IPS-18c (cell line): Measurements from ENCODE around the gene HOXD9.

ENCODE experiments used
- H3K4me3 ChIP-seq: 2 replicates; pipeline ENCODE4 v1.7.0; 2013; ENCODE audit warnings: low read depth, mild to moderate bottlenecking, low read length, moderate library complexity; ENCODE audit not compliant: insufficient read depth
- H3K9me3 ChIP-seq: one replicate; pipeline ENCODE4 v1.6.1; 2013; ENCODE audit warnings: mild to moderate bottlenecking, low read length, moderate library complexity; ENCODE audit not compliant: control insufficient read depth, insufficient read depth

Gene HOXD9

GRCh38 chr2:176083796-176084261, 38.7 kb upstream of the HOXD9 start, which contains the start of gene EVX2:
Gene EVX2, minus strand, starts transcription at chr2:176083962. Its CDS starts 186 bp downstream, at chr2:176083776.
- peaks cover 7% of the 10 kb centered on the region for H3K9me3 ChIP-seq
- H3K4me3 ChIP-seq, result no peak within 1 kb of the TSS

DNA sequence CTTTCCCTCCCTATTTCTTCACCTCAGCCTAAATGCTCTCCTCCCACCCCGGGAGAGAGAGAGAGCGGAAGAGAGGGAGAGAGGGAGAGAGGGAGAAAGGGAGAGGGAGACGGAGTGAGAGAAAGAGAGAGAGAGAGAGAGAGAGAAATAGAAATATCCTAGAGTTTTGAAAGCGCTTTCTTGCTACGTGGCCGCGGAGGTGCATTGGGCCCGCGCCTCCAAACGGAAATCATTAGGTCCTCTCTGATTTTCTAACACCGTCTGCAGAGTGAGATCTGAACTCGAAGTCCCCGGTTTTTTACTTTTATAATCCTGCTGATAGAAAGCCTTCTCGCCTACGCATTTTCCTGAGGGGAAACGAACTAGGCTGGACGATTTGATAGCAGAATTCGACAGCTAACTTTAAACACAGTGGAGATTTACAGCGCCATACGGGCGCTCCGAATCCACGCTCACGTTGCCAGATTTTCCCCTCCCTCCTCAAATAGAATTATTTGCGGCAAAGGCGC, 37.9 kb upstream of the HOXD9 start:
- peaks cover 5% of the 10 kb centered on the region for H3K9me3 ChIP-seq
- no peak overlapping the region for H3K4me3 ChIP-seq

GRCh38 chr2:176085120-176085788, 37.3 kb upstream of the HOXD9 start:
- no peak overlapping the region for H3K4me3 ChIP-seq
- H3K9me3 ChIP-seq, result peaks cover 4% of the 10 kb centered on the region

- Histone ChIP-seq H3K4me3 (no peak overlapping the region), H3K9me3 (peaks cover 4% of the 10 kb centered on the region)
Measured at GRCh38 chr2:176085861-176086771, 36.4 kb upstream of the HOXD9 start.

- Histone ChIP-seq H3K9me3 (peaks cover 2% of the 10 kb centered on the region), H3K4me3 (peak overlapping the region; percentile 26; the same call in 1 of the 2 replicates)
Measured at GRCh38 chr2:176087330-176088047, 35.0 kb upstream of the HOXD9 start.

DNA sequence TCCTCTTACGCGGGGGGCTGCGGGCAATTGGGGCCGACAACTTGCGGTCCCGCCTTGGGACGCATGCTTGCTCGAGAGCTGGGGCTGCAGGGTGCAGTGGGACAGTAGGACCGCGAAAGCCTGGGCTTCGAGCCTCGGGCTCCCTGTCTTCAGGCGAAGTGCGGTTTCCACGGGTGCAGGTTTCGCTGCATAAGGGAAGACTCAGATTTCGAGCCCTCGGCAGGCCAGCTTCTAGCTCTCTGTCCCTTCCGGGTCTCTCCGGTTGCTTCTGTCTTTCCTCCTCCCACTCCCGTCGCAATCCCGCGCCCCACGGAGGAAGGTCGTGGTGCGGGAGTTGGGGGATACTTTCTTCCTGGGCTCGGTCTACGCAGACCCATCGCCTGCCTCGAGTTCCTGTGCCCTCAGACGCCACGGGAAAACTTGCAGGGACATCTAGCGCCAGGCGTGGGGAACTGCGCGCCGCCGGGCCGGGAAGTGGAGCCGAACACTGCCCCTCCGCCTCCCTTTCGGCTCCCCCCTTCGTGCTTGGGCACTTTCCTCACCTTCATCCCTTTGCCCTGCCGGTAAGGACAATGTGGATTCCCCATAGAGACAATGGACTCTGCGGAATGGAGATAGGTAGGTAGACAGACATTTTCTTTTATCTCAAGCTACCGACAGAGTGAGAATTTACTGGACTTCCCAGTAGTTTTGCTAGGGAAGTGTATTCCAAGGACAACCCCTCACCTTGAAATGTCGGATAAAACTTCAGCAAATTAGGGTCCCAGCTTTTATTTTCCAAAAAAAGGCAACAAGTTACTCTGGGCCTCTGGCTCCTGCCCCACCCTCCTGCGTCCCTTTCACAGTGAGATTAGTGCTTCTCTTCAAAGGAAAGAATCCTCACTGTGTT, 34.2 kb upstream of the HOXD9 start:
- Histone ChIP-seq H3K4me3 (peak overlapping the region; percentile 26), H3K9me3 (peaks cover 2% of the 10 kb centered on the region)

GRCh38 chr2:176088937-176089842, 33.3 kb upstream of the HOXD9 start:
- Histone ChIP-seq H3K9me3 (peaks cover 4% of the 10 kb centered on the region), H3K4me3 (no peak overlapping the region)

- Histone ChIP-seq H3K9me3 (peaks cover 4% of the 10 kb centered on the region), H3K4me3 (no peak overlapping the region)
Measured at GRCh38 chr2:176089843-176090395, 32.6 kb upstream of the HOXD9 start.

DNA sequence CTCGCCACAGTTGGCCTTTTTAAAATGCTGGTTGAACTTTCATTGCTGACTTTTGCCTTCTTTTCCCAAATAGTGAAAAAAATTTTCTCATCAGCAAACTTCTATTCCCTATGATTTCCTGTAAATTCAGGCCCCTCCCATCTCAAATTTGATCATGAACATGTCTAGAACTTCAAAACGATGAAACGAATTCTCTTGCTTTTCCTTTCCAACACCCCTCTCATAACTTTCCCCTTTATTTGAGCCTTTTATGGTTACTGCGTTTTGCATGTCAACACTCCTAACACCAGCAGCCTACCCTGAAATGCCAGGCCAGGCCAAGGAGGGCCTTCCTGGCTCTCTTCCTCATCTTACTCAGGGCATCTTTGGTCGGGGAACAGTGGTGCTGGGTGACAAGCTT, 31.7 kb upstream of the HOXD9 start:
- H3K4me3 ChIP-seq, result no peak overlapping the region
- peaks cover 4% of the 10 kb centered on the region for H3K9me3 ChIP-seq

GRCh38 chr2:176091329-176092258, 30.9 kb upstream of the HOXD9 start:
- H3K4me3 ChIP-seq, result no peak overlapping the region
- peaks cover 4% of the 10 kb centered on the region for H3K9me3 ChIP-seq

DNA sequence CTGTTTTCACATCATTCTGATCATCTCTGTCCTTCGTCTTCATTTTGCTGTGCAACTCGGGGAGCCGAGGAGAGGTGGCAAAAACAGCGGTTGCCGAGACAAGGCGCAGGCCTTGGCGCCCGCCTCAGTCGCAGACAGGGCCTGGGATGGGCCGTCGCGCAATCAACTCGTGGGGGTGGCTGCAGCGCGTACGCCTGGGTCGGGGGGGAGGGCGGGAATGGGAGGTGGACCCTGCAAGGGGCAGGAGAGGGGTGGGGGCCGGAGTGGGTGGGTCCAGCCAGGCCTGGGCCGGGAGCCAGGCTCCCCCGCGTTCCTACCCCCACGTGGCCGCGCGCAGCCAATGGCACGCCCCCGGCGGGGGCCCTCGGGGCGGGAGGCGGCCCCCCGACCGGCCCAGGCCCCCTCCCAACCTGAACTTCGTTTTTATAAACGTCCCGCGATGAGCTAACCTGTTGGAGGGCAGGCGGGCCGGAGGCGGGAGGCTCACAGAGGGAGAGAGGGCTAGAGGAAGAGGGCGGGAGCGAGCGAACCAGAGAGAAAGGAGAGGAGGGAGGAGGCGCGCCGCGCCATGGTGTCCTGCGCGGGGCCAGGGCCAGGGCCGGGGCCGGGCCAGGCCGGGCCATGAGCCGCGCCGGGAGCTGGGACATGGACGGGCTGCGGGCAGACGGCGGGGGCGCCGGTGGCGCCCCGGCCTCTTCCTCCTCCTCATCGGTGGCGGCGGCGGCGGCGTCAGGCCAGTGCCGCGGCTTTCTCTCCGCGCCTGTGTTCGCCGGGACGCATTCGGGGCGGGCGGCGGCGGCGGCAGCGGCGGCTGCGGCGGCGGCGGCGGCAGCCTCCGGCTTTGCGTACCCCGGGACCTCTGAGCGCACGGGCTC, 30.0 kb upstream of the HOXD9 start, which contains the start of gene HOXD13:
TSS of gene HOXD13 (plus strand) at position 452 of the 875 bp plus-strand sequence. CDS start at position 622, 170 bp downstream.
- Histone ChIP-seq H3K4me3 (peak within 1 kb of the TSS; percentile 24; the same call in 1 of the 2 replicates), H3K9me3 (peaks cover 4% of the 10 kb centered on the region)

GRCh38 chr2:176093145-176093897, 29.2 kb upstream of the HOXD9 start:
- Histone ChIP-seq H3K9me3 (peaks cover 4% of the 10 kb centered on the region), H3K4me3 (peak overlapping the region; percentile 24; the same call in 1 of the 2 replicates)

GRCh38 chr2:176093898-176094249, 28.6 kb upstream of the HOXD9 start:
- no peak overlapping the region for H3K4me3 ChIP-seq
- H3K9me3 ChIP-seq, result peaks cover 4% of the 10 kb centered on the region
